DND-41 (cell line): ENCODE measurements around the gene AASDH.

Experiments
- EZH2 ChIP-seq: IDR thresholded peaks from 3 replicates; pipeline ENCODE4 v1.6.1; 2012; ENCODE audit warnings: borderline replicate concordance, low read depth, mild to moderate bottlenecking, moderate library complexity, low read length, inconsistent platforms; ENCODE audit not compliant: severe bottlenecking
- TF ChIP-seq, protein P1 (sequence below): IDR thresholded peaks from 2 replicates; pipeline ENCODE4 v1.5.1; 2012; ENCODE audit warnings: borderline replicate concordance, low read length, moderate library complexity, mild to moderate bottlenecking; ENCODE audit not compliant: poor library complexity, severe bottlenecking; ENCODE audit errors: extremely low read depth

DNA sequence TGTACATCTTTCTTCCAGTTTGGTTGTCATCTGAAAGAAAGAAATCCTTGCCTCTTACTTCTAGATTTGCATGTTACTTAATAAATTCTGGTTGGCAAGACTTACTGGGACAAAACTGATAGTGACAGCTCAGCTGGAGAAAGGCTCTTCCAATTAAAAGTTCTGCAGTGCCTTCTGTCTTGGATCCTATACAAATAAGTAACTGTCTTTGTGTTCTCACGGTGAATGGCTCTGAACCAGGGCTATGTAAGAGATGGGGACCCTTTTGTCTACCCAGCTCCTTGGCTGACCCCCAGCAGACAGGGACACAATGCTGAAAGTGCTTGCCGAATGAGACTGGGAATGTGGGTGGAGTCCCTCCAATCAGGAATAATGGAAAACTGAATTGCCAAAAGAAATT lies 89.5 kb downstream of the AASDH start:
- TF ChIP-seq, protein P1, sequence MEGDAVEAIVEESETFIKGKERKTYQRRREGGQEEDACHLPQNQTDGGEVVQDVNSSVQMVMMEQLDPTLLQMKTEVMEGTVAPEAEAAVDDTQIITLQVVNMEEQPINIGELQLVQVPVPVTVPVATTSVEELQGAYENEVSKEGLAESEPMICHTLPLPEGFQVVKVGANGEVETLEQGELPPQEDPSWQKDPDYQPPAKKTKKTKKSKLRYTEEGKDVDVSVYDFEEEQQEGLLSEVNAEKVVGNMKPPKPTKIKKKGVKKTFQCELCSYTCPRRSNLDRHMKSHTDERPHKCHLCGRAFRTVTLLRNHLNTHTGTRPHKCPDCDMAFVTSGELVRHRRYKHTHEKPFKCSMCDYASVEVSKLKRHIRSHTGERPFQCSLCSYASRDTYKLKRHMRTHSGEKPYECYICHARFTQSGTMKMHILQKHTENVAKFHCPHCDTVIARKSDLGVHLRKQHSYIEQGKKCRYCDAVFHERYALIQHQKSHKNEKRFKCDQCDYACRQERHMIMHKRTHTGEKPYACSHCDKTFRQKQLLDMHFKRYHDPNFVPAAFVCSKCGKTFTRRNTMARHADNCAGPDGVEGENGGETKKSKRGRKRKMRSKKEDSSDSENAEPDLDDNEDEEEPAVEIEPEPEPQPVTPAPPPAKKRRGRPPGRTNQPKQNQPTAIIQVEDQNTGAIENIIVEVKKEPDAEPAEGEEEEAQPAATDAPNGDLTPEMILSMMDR, result no peak
- no peak for TF ChIP-seq EZH2
